Epidermal melanocyte (primary cell): ENCODE data around the gene AGBL3.
A peak's percentile ranks its signal among the peaks of the same experiment; 100 is the strongest.
"Not testable (repeated sequence)": the region's sequence is repeated elsewhere in the genome, so short reads cannot be mapped to it uniquely, and the experiment has no call there.

Experiments
- DNase-seq: peaks from one replicate; pipeline ENCODE4 v3.0.0; 2011; ENCODE audit warnings: low spot score; ENCODE audit not compliant: insufficient read length

The AGBL3 gene

GRCh38 chr7:134963036-134963435, 23.3 kb upstream of the AGBL3 start:
- no peak for DNase-seq

- no peak for DNase-seq
Measured at GRCh38 chr7:134966691-134967090, 19.6 kb upstream of the AGBL3 start.

DNA sequence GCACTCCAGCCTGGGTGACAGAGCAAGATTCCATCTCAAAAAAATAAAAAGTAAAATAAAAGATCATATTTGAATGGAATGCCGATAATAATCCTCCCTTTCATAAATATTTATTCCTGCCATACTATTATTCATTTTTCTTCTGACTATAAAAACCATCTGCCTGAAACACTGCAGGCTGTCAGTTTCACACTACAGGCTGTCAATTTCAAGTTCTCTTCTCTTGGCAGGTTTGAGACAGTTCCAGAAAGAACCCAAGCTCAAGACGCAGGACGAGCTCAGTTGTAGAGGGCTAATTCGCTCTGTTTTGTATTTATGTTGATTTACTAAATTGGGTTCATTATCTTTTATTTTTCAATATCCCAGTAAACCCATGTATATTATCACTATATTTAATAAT, 18.2 kb upstream of the AGBL3 start:
- no peak for DNase-seq

DNA sequence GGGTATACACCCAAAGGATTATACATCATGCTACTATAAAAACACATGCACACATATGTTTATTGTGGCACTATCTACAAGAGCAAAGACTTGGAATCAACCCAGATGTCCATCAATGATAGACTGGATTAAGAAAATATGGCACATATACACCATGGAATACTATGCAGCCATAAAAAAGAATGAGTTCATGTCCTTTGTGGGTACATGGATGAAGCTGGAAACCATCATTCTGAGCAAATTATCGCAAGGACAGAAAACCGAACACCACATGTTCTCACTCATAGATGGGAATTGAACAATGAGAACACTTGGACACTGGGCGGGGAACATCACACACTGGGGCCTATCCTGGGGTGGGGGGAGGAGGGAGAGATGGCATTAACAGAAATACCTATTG, 4.7 kb upstream of the AGBL3 start:
- DNase-seq = not testable (repeated sequence)

- no peak for DNase-seq
Measured at GRCh38 chr7:134985894-134986362, 380 bp upstream of the AGBL3 start.

DNA sequence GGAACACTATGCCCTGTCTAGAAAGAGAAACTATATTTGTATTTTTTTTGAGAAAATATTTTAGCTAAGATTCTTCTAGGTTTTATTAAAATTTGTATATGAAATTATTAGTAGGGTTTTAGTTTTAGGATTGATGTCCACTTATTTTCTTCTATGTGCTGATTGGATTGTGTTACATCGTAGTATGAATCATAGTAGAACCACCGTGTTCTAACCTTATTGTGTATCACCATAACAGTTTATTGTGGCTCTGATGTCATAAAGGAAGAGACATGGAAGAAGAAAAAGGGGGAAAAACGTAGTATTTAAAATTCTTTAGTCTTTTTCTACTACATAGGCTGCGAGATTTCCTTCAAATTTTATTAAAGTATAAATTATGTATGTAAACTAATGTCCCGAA, 1.9 kb downstream of the AGBL3 start:
- no peak for DNase-seq

DNA sequence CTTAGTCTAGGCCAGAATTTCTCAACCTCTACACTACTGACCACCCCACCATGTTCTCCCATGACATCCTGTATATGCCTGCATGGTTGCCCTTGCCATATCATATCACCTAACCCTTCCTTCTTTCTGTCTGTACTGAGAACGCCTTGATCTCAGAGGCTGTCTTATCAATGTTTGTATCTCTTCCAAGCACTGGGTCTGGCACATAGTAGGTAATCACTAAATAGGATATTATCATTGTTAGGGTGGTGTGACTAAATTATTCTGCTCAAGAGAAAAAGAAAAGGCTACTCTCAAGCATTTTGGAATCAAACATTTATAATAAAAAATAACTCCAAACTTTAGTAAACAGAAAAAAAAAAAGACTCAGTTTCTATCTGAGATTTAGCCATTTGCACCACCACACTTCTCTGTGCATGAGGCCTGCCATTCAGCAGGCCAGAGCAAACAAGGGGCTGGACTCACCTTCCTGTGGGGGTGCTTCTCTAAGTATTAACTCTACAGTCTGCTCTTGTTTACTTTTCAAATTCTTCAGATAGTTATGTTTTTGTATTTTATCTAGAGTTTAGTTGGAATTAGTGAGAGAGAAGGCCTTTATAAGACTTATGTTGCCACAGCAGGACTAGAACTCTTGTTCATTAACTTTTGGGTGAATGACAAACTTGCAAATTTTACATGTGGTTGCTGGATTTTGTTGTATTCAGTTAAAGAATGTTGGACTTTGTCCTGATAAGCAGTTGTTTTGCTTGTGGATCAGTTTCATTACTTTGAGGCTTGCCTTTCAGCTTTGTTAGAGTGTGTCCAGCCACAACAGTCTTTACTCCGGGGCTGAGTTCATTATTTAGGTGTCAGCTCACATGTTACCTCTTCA, 5.4 kb downstream of the AGBL3 start:
- DNase-seq = no peak

GRCh38 chr7:134992626-134993179, 6.4 kb downstream of the AGBL3 start:
- DNase-seq = no peak

GRCh38 chr7:134993877-134994456, 7.7 kb downstream of the AGBL3 start:
- DNase-seq = no peak

DNA sequence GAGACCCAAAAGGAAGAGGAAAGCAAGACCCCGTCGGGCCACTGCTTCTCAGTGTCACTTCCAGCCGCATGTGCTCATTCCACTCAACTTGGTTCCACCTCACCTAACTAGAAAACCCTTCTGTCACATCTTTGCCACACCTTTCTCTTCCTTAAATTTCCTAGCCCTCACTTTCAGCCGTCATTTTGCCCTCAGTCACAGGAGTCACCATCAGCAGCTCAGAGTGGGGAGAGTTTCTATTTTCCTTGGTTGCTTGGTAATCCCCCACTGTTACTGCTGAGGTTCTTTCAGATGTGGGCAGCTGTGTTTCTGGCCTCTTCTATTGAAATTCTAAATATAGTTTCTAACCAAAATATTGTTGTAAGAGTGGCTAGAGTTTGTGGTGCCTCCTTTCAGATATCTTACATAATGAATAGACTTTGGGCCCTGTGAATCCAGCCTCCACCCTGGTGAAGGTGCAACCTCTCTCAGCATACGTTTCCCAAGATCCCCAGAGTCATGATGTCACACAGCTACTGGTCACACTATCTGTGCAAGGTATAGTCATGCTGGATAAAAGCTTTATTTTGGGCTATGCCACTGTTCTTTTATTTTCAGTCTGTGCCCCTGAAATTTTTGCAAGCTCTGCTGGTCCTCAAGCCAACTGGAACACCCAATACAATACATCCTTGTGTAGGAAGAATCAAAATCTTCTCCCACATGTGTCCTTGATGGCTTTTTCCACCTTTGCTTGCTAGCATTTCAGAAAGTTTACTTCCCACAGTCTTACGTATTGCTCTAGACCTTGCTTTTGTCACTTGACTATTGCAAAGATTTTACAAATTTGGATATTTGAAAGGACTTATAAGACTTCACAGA, 9.2 kb downstream of the AGBL3 start:
- DNase-seq = no peak

DNA sequence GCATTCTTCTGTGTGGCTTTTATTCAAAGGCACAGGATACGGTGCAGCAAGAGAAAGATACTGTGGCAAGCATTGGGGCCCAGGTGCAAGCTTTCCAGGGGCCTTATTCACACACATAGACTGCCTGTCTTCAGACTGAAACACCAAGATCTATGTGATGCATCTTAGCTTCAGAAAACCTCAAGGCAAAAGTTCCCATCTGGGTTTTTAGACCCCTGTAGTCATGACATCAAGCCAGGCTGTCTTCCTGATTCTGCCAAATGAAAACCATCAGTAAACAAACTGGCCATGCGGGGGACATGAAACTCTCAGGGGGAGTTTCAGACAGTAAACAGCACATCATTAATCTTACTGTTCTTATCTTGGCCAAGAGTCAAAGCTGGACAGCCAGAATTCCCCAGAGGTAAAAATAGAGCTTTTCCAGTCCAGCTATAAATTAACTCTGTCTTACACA, 9.8 kb downstream of the AGBL3 start:
- DNase-seq = peak; percentile 57

GRCh38 chr7:134997214-134997885, 11.0 kb downstream of the AGBL3 start:
- no peak for DNase-seq

GRCh38 chr7:134999136-134999535, 12.8 kb downstream of the AGBL3 start:
- no peak for DNase-seq

DNA sequence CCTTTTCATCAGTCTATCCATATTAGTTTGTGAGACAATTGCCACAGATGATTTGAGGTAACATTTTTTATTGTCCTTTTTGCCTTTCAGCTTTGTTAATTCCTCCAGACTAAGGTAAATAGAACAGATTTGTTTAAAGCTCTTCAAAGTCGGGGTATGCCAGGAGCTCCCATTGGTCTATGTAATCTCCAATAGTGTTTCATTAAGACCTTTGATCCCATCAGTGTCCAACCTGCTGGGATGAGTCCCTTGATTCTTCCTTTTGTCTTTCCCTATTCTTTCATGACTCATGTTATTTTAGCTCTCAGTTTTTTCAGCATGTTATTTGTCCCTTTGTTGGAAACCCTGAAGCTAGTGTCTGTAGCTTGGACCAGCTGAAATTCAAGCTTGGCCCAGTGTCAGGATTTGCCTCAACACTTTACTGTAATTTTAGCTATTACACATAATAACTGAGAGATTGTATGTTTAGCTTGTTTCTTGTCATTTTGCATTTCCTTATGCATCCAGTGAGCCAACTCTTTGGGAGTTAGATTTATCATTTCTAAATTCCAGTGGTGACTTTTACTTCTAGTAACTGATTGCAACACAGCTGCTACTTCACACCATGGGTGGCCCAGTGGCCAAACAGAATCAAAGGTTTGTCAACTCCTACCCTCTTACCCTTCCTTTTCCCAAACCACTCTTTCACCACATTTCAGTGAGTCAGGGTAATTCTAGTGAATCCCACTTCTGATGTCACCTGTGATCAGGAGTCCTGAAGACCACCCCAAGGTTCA, 15.3 kb downstream of the AGBL3 start:
- no peak for DNase-seq

GRCh38 chr7:135012229-135012628, 25.9 kb downstream of the AGBL3 start:
- no peak for DNase-seq

DNA sequence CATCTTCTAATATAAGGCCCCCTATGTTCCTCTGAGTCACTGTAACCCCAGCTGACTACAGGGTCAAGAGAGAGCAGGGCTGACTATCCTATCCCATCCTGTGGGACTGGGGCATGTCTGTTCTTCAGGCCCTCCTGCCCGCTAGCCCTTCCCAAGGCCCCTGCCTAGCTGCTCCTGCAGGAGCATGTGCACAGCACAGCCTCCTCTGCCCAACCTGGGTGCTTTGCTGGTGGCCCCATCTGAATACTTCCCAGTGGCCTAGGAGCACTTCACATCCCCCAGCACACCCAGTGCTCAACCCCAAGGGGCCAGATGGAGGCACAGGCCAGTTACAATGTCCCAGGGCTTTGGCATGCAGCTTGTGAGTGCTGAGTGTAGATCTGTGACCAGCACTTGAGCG, 37.3 kb downstream of the AGBL3 start:
- no peak for DNase-seq

- no peak for DNase-seq
Measured at GRCh38 chr7:135035252-135035651, 48.9 kb downstream of the AGBL3 start.

GRCh38 chr7:135067017-135067416, 80.7 kb downstream of the AGBL3 start:
- not testable (repeated sequence) for DNase-seq

GRCh38 chr7:135074096-135074495, 87.8 kb downstream of the AGBL3 start:
- no peak for DNase-seq

DNA sequence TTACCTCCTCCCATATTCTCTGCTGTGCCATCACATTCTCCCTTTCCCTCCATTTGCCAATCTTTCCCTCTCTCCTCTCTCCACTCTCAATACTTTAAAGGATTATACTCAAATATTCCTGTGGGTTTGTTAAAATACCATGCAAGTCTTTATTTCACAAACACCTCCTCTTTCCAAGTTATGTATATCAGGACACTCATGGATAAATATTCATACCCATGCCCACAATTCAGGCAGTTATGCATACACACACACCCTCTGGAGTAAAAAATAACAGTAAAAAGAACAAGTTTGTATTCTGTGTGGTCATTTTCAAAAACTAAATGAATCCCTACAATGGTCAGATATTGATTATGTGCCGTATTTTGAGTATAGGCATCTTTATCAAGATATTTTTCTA, 88.2 kb downstream of the AGBL3 start:
- DNase-seq = no peak
